ENCODE measurements around the gene PSMD10.

GRCh38 chrX:108105473-108105872, 14.1 kb upstream of the PSMD10 start:
- TF ChIP-seq CTCF (IDR thresholded peaks at IDR 0.05; ENCODE audit: poor library complexity) (no peak), EZH2 (IDR thresholded peaks at IDR 0.05; ENCODE audit: borderline replicate concordance) (no peak), EZH2phosphoT487 (IDR thresholded peaks at IDR 0.05; ENCODE audit: low read depth, severe bottlenecking, unreplicated experiment) (no peak)

Measured in hepatocyte (in vitro differentiated cells).